ENCODE data around the gene SCGB2B2. TPM values are rescaled to one million over a fixed set of nuclear protein-coding genes. Genes with fewer than 3 reads are reported as not detected.
A peak's percentile ranks its signal among the peaks of the same experiment; 100 is the strongest.

The SCGB2B2 gene
- polyA plus RNA-seq, 1 of the 3 experiments (the other 2 are of a cell fraction) = 0.03 TPM

GRCh38 chr19:34664870-34665269 lies 12.1 kb downstream of the SCGB2B2 start:
- no peak overlapping the region for H3K9ac ChIP-seq
- TF ChIP-seq PBX3 (IDR thresholded peaks at IDR 0.05) (no peak), JUND (IDR thresholded peaks at IDR 0.05) (no peak), GABPA (IDR thresholded peaks at IDR 0.05; ENCODE audit: low read depth) (no peak), TAF1 (IDR thresholded peaks at IDR 0.05; ENCODE audit: borderline replicate concordance, low read depth, low read length) (no peak), MXI1 (IDR thresholded peaks at IDR 0.05; ENCODE audit: low read depth, low read length) (no peak), NFIC (IDR thresholded peaks at IDR 0.05; ENCODE audit: borderline replicate concordance) (no peak), POLR2AphosphoS5 (IDR thresholded peaks at IDR 0.05; ENCODE audit: low read depth, low read length) (no peak), CHD2 (IDR thresholded peaks at IDR 0.05; ENCODE audit: low read length, partially characterized antibody) (no peak), MEF2A (IDR thresholded peaks at IDR 0.05; ENCODE audit: borderline replicate concordance, low read depth) (no peak), FOSL2 (IDR thresholded peaks at IDR 0.05; ENCODE audit: borderline replicate concordance, low read depth) (no peak), RFX5 (IDR thresholded peaks at IDR 0.05; ENCODE audit: low read length) (no peak)
- TF ChIP-seq, protein P1, sequence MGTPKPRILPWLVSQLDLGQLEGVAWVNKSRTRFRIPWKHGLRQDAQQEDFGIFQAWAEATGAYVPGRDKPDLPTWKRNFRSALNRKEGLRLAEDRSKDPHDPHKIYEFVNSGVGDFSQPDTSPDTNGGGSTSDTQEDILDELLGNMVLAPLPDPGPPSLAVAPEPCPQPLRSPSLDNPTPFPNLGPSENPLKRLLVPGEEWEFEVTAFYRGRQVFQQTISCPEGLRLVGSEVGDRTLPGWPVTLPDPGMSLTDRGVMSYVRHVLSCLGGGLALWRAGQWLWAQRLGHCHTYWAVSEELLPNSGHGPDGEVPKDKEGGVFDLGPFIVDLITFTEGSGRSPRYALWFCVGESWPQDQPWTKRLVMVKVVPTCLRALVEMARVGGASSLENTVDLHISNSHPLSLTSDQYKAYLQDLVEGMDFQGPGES (IDR thresholded peaks at IDR 0.05; ENCODE audit: low read depth, low read length) = no peak
- TF ChIP-seq, protein P2, sequence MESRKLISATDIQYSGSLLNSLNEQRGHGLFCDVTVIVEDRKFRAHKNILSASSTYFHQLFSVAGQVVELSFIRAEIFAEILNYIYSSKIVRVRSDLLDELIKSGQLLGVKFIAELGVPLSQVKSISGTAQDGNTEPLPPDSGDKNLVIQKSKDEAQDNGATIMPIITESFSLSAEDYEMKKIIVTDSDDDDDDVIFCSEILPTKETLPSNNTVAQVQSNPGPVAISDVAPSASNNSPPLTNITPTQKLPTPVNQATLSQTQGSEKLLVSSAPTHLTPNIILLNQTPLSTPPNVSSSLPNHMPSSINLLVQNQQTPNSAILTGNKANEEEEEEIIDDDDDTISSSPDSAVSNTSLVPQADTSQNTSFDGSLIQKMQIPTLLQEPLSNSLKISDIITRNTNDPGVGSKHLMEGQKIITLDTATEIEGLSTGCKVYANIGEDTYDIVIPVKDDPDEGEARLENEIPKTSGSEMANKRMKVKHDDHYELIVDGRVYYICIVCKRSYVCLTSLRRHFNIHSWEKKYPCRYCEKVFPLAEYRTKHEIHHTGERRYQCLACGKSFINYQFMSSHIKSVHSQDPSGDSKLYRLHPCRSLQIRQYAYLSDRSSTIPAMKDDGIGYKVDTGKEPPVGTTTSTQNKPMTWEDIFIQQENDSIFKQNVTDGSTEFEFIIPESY (IDR thresholded peaks at IDR 0.05; ENCODE audit: borderline replicate concordance, low read depth) = no peak
- peaks cover 0 to 15% of the 10 kb centered on the region in 2 experiments; a peak in 1 of 4 replicates for H3K4me1 ChIP-seq (ENCODE audit: control insufficient read depth in 1 of 2, insufficient read depth in 2 of 2, low read depth in 1 of 2, low read length in 1 of 2)
- no peak overlapping the region for H2AFZ ChIP-seq (ENCODE audit: low read depth)
- H3K4me3 ChIP-seq (ENCODE audit: low read depth in 2 of 2, low read length in 1 of 2) = no peak overlapping the region
- ChIA-PET CTCF (interaction anchor here (2.2 to 5.2 kb wide), 2 partner anchors 11 to 25 kb away, joined by 6 to 71 read pairs; no protein-coding TSS in a partner anchor), POLR2A (interaction anchor here (1.0 kb wide), 1 partner anchor 13 kb away, joined by 4 read pairs; the partner anchor contains the start of gene ZNF302)
- H3K36me3 ChIP-seq (replicated peaks in 1 of 2; ENCODE audit: control insufficient read depth in 1 of 2, insufficient read depth in 2 of 2, low read length in 1 of 2) = no peaks in the 10 kb centered on the region
- no peaks in the 10 kb centered on the region for H3K9me2 ChIP-seq
- no peak for DNase-seq
- H3K79me2 ChIP-seq (ENCODE audit: insufficient read depth) = no peaks in the 10 kb centered on the region
- H3K4me2 ChIP-seq = no peak overlapping the region
- no peaks in the 10 kb centered on the region for H3K9me3 ChIP-seq
- H4K20me1 ChIP-seq (ENCODE audit: insufficient read depth) = no peaks in the 10 kb centered on the region
- no peak overlapping the region for H3K27ac ChIP-seq (ENCODE audit: low read depth in 2 of 2, low read length in 1 of 2)
- 52% methylated on average over 5 of the region's 6 CpGs for WGBS (ENCODE audit: low lambda C conversion rate)
- H3K27me3 ChIP-seq (ENCODE audit: insufficient read depth) = no peaks in the 10 kb centered on the region
- H3F3A ChIP-seq (replicated peaks; ENCODE audit: insufficient read depth) = no peaks in the 10 kb centered on the region

DNA sequence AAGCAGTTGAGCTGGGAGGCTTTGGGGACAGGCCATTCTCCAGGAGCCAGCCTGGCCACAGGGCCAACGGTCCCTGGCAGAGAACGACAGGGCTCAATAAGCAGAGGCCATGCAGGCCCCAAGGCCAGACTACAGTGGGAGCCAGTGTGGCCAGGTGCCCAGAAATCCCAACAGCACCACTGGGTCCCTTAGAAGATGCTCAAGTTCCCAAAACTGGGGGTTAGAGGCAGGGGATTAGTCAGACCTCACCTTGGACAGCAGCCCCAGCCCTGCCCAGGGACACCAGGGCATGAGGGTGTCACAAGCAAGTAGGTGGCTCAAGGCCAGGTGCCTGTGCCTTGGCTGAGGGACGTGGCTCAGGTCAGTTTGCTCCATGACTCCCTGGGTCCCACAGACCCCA lies 12.8 kb downstream of the SCGB2B2 start:
- no peaks in the 10 kb centered on the region for H3K79me2 ChIP-seq (ENCODE audit: insufficient read depth)
- H3K9ac ChIP-seq = no peak overlapping the region
- peaks cover 0 to 15% of the 10 kb centered on the region in 2 experiments; a peak in 1 of 4 replicates for H3K4me1 ChIP-seq (ENCODE audit: control insufficient read depth in 1 of 2, insufficient read depth in 2 of 2, low read depth in 1 of 2, low read length in 1 of 2)
- no peaks in the 10 kb centered on the region for H4K20me1 ChIP-seq (ENCODE audit: insufficient read depth)
- H2AFZ ChIP-seq (ENCODE audit: low read depth) = no peak overlapping the region
- POLR2A ChIA-PET = interaction anchor here (1.0 kb wide), 1 partner anchor 14 kb away, joined by 4 read pairs; the partner anchor contains the start of gene ZNF302
- H3F3A ChIP-seq (replicated peaks; ENCODE audit: insufficient read depth) = no peaks in the 10 kb centered on the region
- WGBS (ENCODE audit: low lambda C conversion rate) = 35% methylated on average over 2 of the region's 3 CpGs
- no peak for DNase-seq
- H3K36me3 ChIP-seq (replicated peaks in 1 of 2; ENCODE audit: control insufficient read depth in 1 of 2, insufficient read depth in 2 of 2, low read length in 1 of 2) = no peaks in the 10 kb centered on the region
- CTCF ChIA-PET = interaction anchor here (1.1 to 5.2 kb wide), 4 partner anchors 11 to 25 kb away, joined by 4 to 71 read pairs (median 7); no protein-coding TSS in a partner anchor
- TF ChIP-seq MEF2A (IDR thresholded peaks at IDR 0.05; ENCODE audit: borderline replicate concordance, low read depth) (no peak), ELF1 (IDR thresholded peaks at IDR 0.05) (no peak), CHD2 (IDR thresholded peaks at IDR 0.05; ENCODE audit: low read length, partially characterized antibody) (no peak), JUND (IDR thresholded peaks at IDR 0.05) (no peak), PBX3 (IDR thresholded peaks at IDR 0.05) (no peak), NRF1 (IDR thresholded peaks at IDR 0.05; ENCODE audit: low read depth, low read length) (no peak)
- H3K4me2 ChIP-seq = no peak overlapping the region
- no peak overlapping the region for H3K4me3 ChIP-seq (ENCODE audit: low read depth in 2 of 2, low read length in 1 of 2)
- no peaks in the 10 kb centered on the region for H3K27me3 ChIP-seq (ENCODE audit: insufficient read depth)
- H3K9me3 ChIP-seq = no peaks in the 10 kb centered on the region
- no peaks in the 10 kb centered on the region for H3K9me2 ChIP-seq
- H3K27ac ChIP-seq (ENCODE audit: low read depth in 2 of 2, low read length in 1 of 2) = peak overlapping the region in 1 of 2 experiments; percentile 19; a peak in 1 of 4 replicates

Data from SK-N-SH (cell line).